Stimulated activated CD8-positive, alpha-beta memory T cell treated with anti-CD3 and anti-CD28 coated beads, Interleukin-15, amount 100 ng/mL, for 24 hours (primary cell): Measurements from ENCODE around the gene OR5J2.
"Not testable (repeated sequence)": the region's sequence is repeated elsewhere in the genome, so short reads cannot be mapped to it uniquely, and the experiment has no call there.

Experiments
- DNase-seq: peaks from one replicate; pipeline ENCODE4 v3.0.0-alpha.2; 2020; ENCODE audit warnings: low read depth

The OR5J2 gene

DNA sequence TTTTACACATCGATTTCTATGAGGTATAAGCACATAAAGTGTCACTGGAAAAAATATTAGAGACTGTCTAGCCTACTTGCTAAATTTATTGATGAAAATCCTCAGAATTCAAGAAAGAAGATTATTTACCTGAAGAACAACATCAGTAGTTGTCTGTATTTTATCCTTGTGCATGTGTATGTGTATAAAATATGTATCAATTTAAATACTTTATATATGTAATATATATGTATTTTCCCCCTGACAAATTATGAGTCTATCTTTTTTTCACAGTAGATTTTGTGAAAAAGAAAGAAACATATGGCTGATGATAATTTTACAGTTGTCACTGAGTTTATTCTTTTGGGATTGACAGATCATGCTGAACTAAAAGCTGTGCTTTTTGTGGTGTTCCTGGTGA, at the start of gene OR5J2:
Gene OR5J2, plus strand, starts transcription at position 301 of the 400 bp plus-strand sequence. Its CDS starts 0 bp downstream, at position 301.
- DNase-seq: no peak

DNA sequence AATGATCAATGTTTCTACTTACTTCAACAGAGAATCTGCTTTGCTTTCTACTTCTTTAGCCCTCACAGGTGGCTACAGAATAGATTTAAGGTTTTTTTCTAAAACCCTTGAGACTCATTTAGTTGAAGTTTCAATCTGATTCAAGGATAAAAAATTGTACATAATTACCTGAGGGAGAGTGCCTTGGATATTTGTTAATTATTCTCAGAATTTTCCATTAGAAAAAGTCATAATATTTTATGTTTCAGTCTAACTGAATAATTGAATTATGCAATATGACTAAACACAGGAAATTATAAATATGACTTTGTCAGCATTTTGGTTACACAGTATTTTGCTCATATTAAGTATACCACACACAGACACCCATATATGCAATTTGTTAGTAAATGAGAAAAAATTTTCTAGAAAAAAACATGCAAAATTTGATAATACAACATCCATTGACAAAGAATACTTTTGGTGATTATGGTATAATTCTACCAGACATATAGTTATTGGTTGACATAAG, 36.2 kb upstream of the OR5J2 start, which contains the start of gene OR8J3:
Gene OR8J3, minus strand, starts transcription at position 51 of the 511 bp plus-strand sequence. CDS start 2,483 bp downstream, outside the sequence.
- no peak for DNase-seq

DNA sequence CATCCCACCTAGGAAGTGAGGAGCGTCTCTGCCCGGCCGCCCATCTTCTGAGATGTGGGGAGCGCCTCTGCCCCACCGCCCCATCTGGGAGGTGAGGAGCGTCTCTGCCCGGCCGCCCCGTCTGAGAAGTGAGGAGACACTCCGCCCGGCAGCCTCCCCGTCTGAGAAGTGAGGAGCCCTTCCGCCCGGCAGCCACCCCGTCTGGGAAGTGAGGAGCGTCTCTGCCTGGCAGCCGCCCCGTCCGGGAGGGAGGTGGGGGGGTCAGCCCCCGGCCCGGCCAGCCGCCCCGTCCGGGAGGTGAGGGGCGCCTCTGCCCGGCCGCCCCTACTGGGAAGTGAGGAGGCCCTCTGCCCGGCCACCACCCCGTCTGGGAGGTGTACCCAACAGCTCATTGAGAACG, 32.7 kb upstream of the OR5J2 start:
- not testable (repeated sequence) for DNase-seq

DNA sequence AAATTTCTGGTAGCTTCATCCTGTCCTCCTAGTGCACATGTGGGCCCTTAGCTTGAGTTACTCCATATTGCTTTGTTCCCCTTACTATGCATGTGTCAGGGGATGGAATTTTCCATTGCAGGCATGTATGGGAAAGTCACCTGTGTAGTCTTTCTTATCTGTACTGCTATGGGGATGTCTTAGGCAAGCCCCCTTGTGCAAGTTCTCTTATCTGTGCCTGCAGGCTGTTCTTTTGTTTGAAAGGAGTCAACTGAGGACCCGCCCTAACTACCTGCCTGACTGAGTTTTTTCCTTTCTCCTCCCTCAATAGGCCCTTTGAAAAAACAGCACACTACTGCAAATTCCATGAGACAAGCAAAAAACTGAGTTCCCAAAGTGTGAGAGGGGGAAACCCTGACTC, 25.0 kb upstream of the OR5J2 start:
- DNase-seq: no peak

DNA sequence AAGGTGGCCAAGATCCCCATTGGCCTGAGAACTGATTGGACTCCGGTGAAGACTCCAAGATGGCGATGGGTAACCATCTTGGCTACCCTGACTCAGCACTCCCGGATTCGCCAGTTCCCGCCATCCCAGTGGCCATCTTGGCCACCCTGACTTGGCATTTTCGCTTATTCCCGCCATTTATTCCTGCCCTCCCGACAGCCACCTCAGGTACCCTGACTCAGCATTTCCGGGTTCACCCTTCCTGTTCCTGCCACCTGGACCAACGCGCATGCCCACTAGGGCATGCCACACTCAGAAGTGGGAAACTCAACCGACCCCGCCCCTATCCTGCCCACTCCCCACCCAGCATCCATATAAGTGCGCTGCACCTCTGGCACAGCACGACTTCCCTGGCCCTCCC, 24.1 kb upstream of the OR5J2 start:
- no peak for DNase-seq

DNA sequence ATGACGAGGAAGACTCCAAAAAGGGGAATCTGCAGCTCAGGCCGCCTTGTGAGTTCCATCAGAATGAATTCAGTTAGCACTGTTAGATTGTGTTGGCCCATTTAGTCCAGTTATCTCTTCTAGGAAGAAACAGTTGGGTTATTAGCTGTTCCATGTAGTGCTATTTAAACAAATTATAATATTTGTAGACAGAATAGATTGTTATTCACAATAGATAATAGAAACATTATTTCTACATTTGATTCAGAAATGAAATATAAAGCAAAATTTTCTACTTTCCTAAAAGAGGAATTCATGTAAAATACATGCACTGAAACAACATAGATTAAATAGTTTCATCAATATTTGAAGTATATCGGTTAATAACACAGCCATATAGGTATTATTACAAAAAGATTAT, 16.2 kb upstream of the OR5J2 start, which contains the start of gene OR8K5:
Gene OR8K5, minus strand, starts transcription at position 101 of the 400 bp plus-strand sequence. Its CDS starts 0 bp downstream, at position 101.
- no peak for DNase-seq

DNA sequence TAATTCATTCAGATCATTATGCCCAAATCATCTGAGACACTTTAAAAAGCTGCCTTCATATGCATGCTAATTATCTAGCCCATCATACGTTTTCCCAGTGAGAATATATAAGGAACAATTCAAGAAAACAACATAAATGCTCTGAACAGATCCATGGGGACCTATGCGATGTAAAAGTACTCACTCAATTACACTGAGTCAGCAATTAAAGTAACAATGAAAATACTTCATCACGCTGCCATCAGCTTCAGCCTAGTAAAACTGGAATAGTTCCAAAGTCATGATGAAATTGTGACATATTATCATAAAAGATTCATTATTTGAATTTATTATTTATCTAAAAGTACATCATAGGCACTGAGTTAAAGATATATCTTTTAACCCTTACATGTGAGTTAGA, 12.6 kb upstream of the OR5J2 start:
- DNase-seq: no peak

DNA sequence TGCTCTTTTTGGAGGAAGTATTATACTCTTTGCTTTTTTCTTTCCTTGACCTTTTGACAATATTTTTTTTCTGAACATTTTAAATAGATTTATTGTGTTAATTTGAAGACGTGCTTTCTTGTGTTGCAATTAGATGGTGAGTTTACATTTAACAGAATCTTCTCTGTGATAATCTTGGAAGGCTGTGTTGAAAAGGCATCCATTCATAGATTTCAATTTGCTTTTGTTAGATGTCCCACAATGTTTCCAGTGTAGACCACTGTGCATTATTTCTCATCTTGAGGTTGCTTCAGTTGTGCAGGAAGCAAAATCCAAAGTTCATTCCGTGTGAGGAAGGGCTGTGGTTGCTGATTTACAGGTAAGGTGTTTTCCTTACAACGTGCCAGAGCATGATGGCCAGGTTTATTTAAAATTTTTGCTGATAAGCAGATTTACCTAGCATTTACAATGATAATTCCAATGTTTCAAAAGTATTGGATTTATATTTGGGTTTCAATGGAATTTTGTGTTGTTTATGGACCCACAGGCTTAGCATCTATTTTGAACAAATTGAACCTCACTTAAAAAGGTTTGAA, 4.1 kb upstream of the OR5J2 start:
- DNase-seq: no peak

DNA sequence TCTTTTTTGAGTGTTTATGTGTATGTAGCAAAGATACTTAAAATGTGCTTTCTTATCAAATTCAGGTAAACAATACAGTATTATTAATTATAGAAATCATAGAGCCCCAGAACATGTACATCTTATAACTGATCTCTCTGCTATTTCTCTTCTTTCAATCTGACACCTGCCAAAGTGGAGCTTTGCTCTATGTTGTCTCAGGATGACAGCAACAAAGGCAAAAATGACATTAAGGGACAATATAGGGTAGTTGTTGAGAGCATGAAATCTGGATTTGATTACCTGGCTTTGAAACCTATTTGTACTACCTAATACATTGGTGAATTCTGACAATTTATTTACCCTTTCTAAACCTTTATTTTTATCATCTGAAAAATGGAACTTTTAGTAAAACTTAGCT, 7.0 kb downstream of the OR5J2 start:
- DNase-seq: no peak

DNA sequence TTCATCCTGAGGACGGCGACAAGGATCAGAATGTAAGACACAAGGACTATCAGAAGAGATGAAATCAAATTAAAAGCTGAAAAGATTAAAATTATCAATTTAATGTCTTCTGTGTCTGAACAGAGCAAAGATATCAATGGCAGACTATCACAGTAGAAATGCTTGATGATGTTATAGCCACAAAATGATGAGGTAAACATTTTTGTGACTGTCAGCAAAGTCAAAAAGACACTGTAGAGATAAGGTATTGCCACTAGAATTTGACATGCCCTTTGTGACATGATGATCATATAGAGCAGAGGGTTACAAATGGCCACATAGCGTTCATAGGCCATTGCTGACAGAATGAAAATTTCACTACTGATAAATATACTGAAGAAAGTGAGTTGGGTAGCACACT, 12.2 kb downstream of the OR5J2 start:
- no peak for DNase-seq

DNA sequence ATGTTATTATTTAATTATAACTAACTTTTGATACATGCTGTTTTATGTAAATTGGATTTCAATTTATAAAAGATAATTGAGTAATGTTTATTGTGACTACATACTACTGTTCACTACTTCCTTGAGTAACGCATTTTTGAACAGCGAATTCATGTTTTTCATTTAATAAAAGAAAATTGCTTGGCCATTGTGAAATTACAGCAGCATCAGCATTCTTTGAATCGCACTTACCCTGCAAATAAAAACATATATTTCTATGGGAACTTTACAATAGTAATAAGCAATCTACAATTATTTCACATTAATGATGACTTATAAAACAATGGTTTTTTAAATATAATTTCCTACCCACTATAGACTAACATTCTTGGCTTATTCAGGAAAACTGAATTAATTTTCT, 20.3 kb downstream of the OR5J2 start:
- no peak for DNase-seq

DNA sequence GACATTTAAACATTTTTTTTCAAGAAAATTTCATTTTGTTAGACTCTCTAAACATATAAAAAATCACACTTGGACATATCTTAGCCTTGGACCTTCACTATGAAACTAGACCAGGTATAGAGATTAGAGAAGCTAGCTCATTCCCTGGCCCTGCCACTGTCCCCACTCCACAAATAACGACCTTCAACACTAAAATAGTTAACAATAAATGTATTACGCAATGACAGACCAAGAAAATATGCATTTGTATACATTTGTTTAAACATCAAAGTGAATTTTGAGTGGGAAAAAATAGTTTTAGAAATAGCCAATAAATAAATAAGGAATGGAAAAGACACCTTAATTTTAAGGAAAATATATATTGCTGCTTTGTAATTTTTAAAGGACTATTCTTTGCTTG, 20.9 kb downstream of the OR5J2 start:
- no peak for DNase-seq

DNA sequence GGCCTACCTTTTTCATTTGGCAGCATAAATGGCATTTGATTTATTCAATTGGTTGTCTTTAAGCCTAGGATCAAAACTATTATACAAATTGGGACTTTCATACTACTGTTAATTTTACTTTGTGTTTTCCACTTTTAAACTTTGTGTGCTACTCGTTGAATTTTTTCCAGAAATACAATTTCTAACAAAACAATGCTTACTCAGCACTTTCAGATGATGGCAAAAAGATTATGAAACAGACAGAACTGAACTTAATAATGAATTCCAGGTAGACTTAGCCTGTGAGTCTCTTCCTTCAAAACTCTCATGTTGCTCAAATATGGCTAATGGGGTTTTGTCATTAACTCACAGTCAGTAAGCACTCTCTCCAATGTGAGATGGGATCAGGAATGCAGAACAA, 31.4 kb downstream of the OR5J2 start:
- DNase-seq: no peak

DNA sequence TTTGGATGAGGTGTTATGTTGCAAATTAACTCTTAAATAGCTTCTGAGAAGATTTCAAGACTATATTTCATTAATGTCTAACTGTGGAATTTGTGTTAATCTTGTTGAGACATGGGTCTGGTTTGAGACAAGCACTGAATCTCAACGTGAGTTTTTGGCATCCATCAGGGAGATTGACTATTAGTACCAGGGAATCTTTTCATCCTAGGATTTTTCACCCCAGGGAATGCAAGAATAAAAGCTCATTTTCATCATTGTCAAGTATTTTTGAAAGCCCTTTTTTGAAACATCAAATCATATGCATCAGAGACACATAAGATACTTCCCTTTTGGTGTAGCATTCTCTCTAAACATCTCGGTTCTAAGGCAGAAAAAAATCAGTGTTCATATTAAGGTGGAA, 38.1 kb downstream of the OR5J2 start:
- no peak for DNase-seq

DNA sequence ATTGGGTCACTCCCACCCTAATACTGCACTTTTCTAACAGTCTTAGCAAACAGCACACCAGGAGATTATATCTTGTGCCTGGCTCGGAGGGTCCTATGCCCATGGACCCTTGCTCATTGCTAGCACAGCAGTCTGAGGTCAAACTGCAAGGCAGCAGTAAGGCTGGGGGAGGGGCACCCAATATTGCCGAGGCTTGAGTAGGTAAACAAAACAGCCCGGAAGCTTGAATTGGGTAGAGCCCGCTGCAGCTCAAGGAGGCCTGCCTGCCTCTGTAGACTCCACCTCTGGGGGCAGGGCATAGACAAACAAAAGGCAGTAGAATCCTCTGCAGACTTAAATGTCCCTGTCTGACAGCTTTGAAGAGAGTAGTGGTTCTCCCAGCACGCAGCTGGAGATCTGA, 43.3 kb downstream of the OR5J2 start:
- not testable (repeated sequence) for DNase-seq
